Peyer's patch (tissue), 4 donors: ENCODE data around the gene CCDC85C. TPM values are rescaled to one million over a fixed set of nuclear protein-coding genes. Genes with fewer than 3 reads are reported as not detected.

Experiments
- DNase-seq, 3 donors: peaks; one replicate each; pipeline ENCODE4 v3.0.0-alpha.2; 2017 to 2019
- H3K27ac ChIP-seq, 4 donors: fragments of 200-600 bp; sonication (generic); one replicate each; pipeline ENCODE4 v1.5.1; 2016 to 2019
- H3K27me3 ChIP-seq, 2 donors: fragments of 200-600 bp; sonication (generic); one replicate each; pipeline ENCODE4 v1.5.1; 2019
- H3K36me3 ChIP-seq, 3 donors: fragments of 200-600 bp; sonication (generic); one replicate each; pipeline ENCODE4 v1.5.1; 2016 to 2019
- H3K4me1 ChIP-seq, 4 donors: fragments of 200-600 bp; sonication (generic); one replicate each; pipeline ENCODE4 v1.5.1; 2016 to 2019
- H3K4me3 ChIP-seq, 4 donors: fragments of 200-600 bp; sonication (generic); 1 replicate in 3 of 4; 2 replicates in 1 of 4; pipeline ENCODE4 v1.5.1; 2016 to 2019; ENCODE audit warnings: mild to moderate bottlenecking in 1 of 4
- H3K9me3 ChIP-seq, 4 donors: fragments of 200-600 bp; sonication (generic); one replicate each; pipeline ENCODE4 v1.5.1; 2016 to 2019; ENCODE audit warnings: mild to moderate bottlenecking in 1 of 4
- CTCF ChIP-seq, 6 experiments: fragments of 450-650 bp in 4 of 6; fragments of 200-600 bp in 2 of 6; sonication (generic) in 1 of 6; IDR thresholded peaks; one replicate each; pipeline ENCODE4 v1.5.1; 2017 to 2019; ENCODE audit warnings: antibody characterized with exemption in 6 of 6, mild to moderate bottlenecking in 3 of 6, moderate library complexity in 1 of 6
- POLR2A ChIP-seq, 2 donors: fragments of 450-650 bp; IDR thresholded peaks; one replicate each; pipeline ENCODE4 v1.5.1; 2017; ENCODE audit warnings: antibody characterized with exemption in 2 of 2, mild to moderate bottlenecking in 2 of 2, moderate library complexity in 2 of 2
- total RNA-seq, 4 donors: library from RNA; depleted of rRNA; stranded (reverse); fragments of >200 nt; gene quantifications; one replicate each; pipeline ENCODE4 v1.1.0, GENCODE V29; 2016

The CCDC85C gene
- total RNA-seq, 4 donors from 2014 or later, result 19.8 to 98.1 (median 78.8) TPM

- no peak for DNase-seq
- Histone ChIP-seq H3K9me3 (no peaks in the 10 kb centered on the region), H3K27ac (no peak overlapping the region), H3K27me3 (no peaks in the 10 kb centered on the region), H3K36me3 (peaks cover 0 to 94% (median 0%) of the 10 kb centered on the region in 3 donors), H3K4me3 (no peak overlapping the region), H3K4me1 (no peaks in the 10 kb centered on the region)
- TF ChIP-seq POLR2A (IDR thresholded peaks at IDR 0.05) (no peak), CTCF (IDR thresholded peaks at IDR 0.05) (no peak)
Observed at GRCh38 chr14:99502989-99503421, 101.0 kb downstream of the CCDC85C start.

- peaks cover 0 to 94% (median 0%) of the 10 kb centered on the region in 3 donors for H3K36me3 ChIP-seq
Observed at GRCh38 chr14:99497894-99498293, 106.1 kb downstream of the CCDC85C start.

GRCh38 chr14:99497341-99497740 lies 106.7 kb downstream of the CCDC85C start:
- H3K27ac ChIP-seq, result no peak overlapping the region
- H3K9me3 ChIP-seq, result no peaks in the 10 kb centered on the region
- peaks cover 0 to 94% (median 0%) of the 10 kb centered on the region in 3 donors for H3K36me3 ChIP-seq
- no peaks in the 10 kb centered on the region for H3K4me1 ChIP-seq
- TF ChIP-seq POLR2A (IDR thresholded peaks at IDR 0.05), result no peak
- TF ChIP-seq CTCF (IDR thresholded peaks at IDR 0.05), result no peak
- DNase-seq, result no peak
- no peaks in the 10 kb centered on the region for H3K27me3 ChIP-seq
- no peak overlapping the region for H3K4me3 ChIP-seq

More at GRCh38 chr14:99497894-99498293, 106.1 kb downstream of the CCDC85C start:
- no peaks in the 10 kb centered on the region for H3K27me3 ChIP-seq
- no peak overlapping the region for H3K27ac ChIP-seq
- TF ChIP-seq POLR2A (IDR thresholded peaks at IDR 0.05), result no peak
- TF ChIP-seq CTCF (IDR thresholded peaks at IDR 0.05), result no peak
- H3K9me3 ChIP-seq, result no peaks in the 10 kb centered on the region
- H3K4me3 ChIP-seq, result no peak overlapping the region
- no peaks in the 10 kb centered on the region for H3K4me1 ChIP-seq
- DNase-seq, result no peak

GRCh38 chr14:99484106-99484505 lies 119.9 kb downstream of the CCDC85C start:
- TF ChIP-seq CTCF (IDR thresholded peaks at IDR 0.05) (no peak), POLR2A (IDR thresholded peaks at IDR 0.05) (no peak)
- Histone ChIP-seq H3K27me3 (no peaks in the 10 kb centered on the region), H3K9me3 (no peaks in the 10 kb centered on the region), H3K27ac (no peak overlapping the region), H3K4me3 (no peak overlapping the region), H3K4me1 (peaks cover 0 to 23% (median 11%) of the 10 kb centered on the region in 4 donors), H3K36me3 (no peaks in the 10 kb centered on the region)
- no peak for DNase-seq

GRCh38 chr14:99481745-99482099 lies 122.3 kb downstream of the CCDC85C start:
- TF ChIP-seq CTCF (IDR thresholded peaks at IDR 0.05), result peak in 1 of 6 experiments; percentile 12
- TF ChIP-seq POLR2A (IDR thresholded peaks at IDR 0.05), result no peak
- DNase-seq, result no peak
- no peaks in the 10 kb centered on the region for H3K36me3 ChIP-seq
- peak overlapping the region; percentile 74 to 99 (median 96) for H3K4me3 ChIP-seq
- H3K27me3 ChIP-seq, result no peaks in the 10 kb centered on the region
- H3K9me3 ChIP-seq, result no peaks in the 10 kb centered on the region
- H3K27ac ChIP-seq, result peak overlapping the region; percentile 85 to 97 (median 94)
- H3K4me1 ChIP-seq, result peaks cover 0 to 34% (median 11%) of the 10 kb centered on the region in 4 donors
